A549 (cell line): ENCODE results near the gene IPMK. TPM values are rescaled to one million over a fixed set of nuclear protein-coding genes. Genes with fewer than 3 reads are reported as not detected.
A peak's percentile ranks its signal among the peaks of the same experiment; 100 is the strongest.

ENCODE experiments used
- ATAC-seq, 2 experiments: fragments of 200-7000 bp in 1 of 2; fragments of >200 bp in 1 of 2; cut with Nextera tagmentation in 1 of 2; cut with Tn5 transposase in 1 of 2; 3 replicates each; pipeline versions ENCODE4 v1.8.0 to v1.9.1; 2018 to 2020; ENCODE audit warnings: mild to moderate bottlenecking in 1 of 2, moderate library complexity in 1 of 2
- CTCF ChIA-PET: fragments of 300-600 bp; sonication (Branson Sonifier 250); formaldehyde crosslinking; extraction: SDS; loops from one replicate; lab custom pipeline; 2021; ENCODE audit warnings: antibody characterized with exemption, inconsistent platforms; lab: Yijun Ruan, JAX
- POLR2A ChIA-PET: fragments of 350-600 bp; formaldehyde crosslinking; extraction: SDS; loops from one replicate; lab custom pipeline; 2021; ENCODE audit warnings: antibody characterized with exemption, inconsistent platforms; lab: Yijun Ruan, JAX
- DNase-seq, 2 experiments: peaks; one replicate each; pipeline versions ENCODE4 v3.0.0 to v3.0.0-alpha.2; 2011 to 2016; ENCODE audit warnings: low read depth in 1 of 2, low spot score in 1 of 2
- FAIRE-seq: peaks from 2 replicates; lab custom pipeline; 2011; peaks lifted over from hg19 to GRCh38; lab: Jason Lieb, UNC
- H3K27ac ChIP-seq, 2 experiments: fragments of >200 bp; sonication (Bioruptor Twin); formaldehyde crosslinking; 3 replicates each; pipeline ENCODE4 v1.5.1; 2016 to 2017
- H3K4me1 ChIP-seq: fragments of >200 bp; sonication (Bioruptor Twin); formaldehyde crosslinking; 3 replicates; pipeline ENCODE4 v1.6.1; 2016
- H3K4me2 ChIP-seq: fragments of >200 bp; sonication (Bioruptor Twin); formaldehyde crosslinking; 3 replicates; pipeline ENCODE4 v1.6.1; 2016
- H3K4me3 ChIP-seq: fragments of >200 bp; sonication (Bioruptor Twin); formaldehyde crosslinking; 3 replicates; pipeline ENCODE4 v1.5.1; 2016
- H3K9me3 ChIP-seq: fragments of >200 bp; sonication (Bioruptor Twin); formaldehyde crosslinking; 3 replicates; pipeline ENCODE4 v1.6.1; 2016
- BCL3 ChIP-seq: fragments of >200 bp; sonication (Bioruptor Twin); formaldehyde crosslinking; IDR thresholded peaks from 3 replicates; pipeline ENCODE4 v1.6.1; 2016
- CHD2 ChIP-seq: fragments of 150-350 bp; IDR thresholded peaks from 2 replicates; pipeline ENCODE4 v1.6.1; 2014; ENCODE audit warnings: low read length; ENCODE audit not compliant: partially characterized antibody
- CHD4 ChIP-seq: fragments of 200-600 bp; sonication (generic); IDR thresholded peaks from 2 replicates; pipeline ENCODE4 v1.6.1; 2016; ENCODE audit warnings: antibody characterized with exemption, mild to moderate bottlenecking, borderline replicate concordance
- E2F6 ChIP-seq: IDR thresholded peaks from 2 replicates; pipeline ENCODE4 v1.6.1; 2012; ENCODE audit warnings: low read depth, borderline replicate concordance
- EHMT2 ChIP-seq: fragments of 200-600 bp; sonication (generic); IDR thresholded peaks from 2 replicates; pipeline ENCODE4 v1.6.1; 2016; ENCODE audit warnings: antibody characterized with exemption, low read depth, mild to moderate bottlenecking, moderate library complexity
- EP300 ChIP-seq, 2 experiments: fragments of >200 bp; sonication (Bioruptor Twin); formaldehyde crosslinking; IDR thresholded peaks; 2 replicates in 1 of 2; 3 replicates in 1 of 2; pipeline ENCODE4 v1.6.1; 2016 to 2017
- ESRRA ChIP-seq: fragments of 150-350 bp; IDR thresholded peaks from 2 replicates; pipeline ENCODE4 v1.6.1; 2014; ENCODE audit warnings: mild to moderate bottlenecking, low read length, borderline replicate concordance
- FOSL2 ChIP-seq, 2 experiments: fragments of 450-650 bp in 1 of 2; fragments of >200 bp in 1 of 2; sonication (Bioruptor Twin) in 1 of 2; formaldehyde crosslinking; IDR thresholded peaks; 2 replicates each; pipeline versions ENCODE4 v1.5.0 to v1.6.1; 2016 to 2020; ENCODE audit warnings: mild to moderate bottlenecking in 1 of 2, moderate library complexity in 1 of 2
- FOXS1 ChIP-seq: fragments of 250-450 bp; sonication (Bioruptor Pico); IDR thresholded peaks from 2 replicates; pipeline ENCODE4 v1.5.0; 2020; ENCODE audit warnings: mild to moderate bottlenecking, moderate library complexity
- HEYL ChIP-seq: fragments of 250-450 bp; sonication (Bioruptor Pico); IDR thresholded peaks from 2 replicates; pipeline ENCODE4 v1.8.0; 2021; ENCODE audit warnings: mild to moderate bottlenecking, moderate library complexity
- JUN ChIP-seq, 2 experiments: fragments of >200 bp; sonication (Bioruptor Twin); formaldehyde crosslinking; IDR thresholded peaks; 2 replicates in 1 of 2; 3 replicates in 1 of 2; pipeline ENCODE4 v1.6.1; 2016 to 2017
- KDM1A ChIP-seq: fragments of 200-600 bp; sonication (generic); IDR thresholded peaks from 2 replicates; pipeline ENCODE4 v1.6.1; 2016; ENCODE audit warnings: low read depth, mild to moderate bottlenecking
- KDM5A ChIP-seq: fragments of 200-600 bp; sonication (generic); IDR thresholded peaks from 2 replicates; pipeline ENCODE4 v1.6.1; 2016; ENCODE audit warnings: antibody characterized with exemption, mild to moderate bottlenecking
- NFE2L2 ChIP-seq: fragments of 150-350 bp; conservative IDR thresholded peaks from 2 replicates; pipeline ENCODE4 v1.6.1; 2014; ENCODE audit warnings: low read length
- NPAS2 ChIP-seq: fragments of 250-450 bp; sonication (Bioruptor Pico); IDR thresholded peaks from 2 replicates; pipeline ENCODE4 v1.8.0; 2022; ENCODE audit warnings: mild to moderate bottlenecking, moderate library complexity, borderline replicate concordance
- POLR2A ChIP-seq: IDR thresholded peaks from 2 replicates; pipeline ENCODE4 v1.6.1; 2012; ENCODE audit warnings: mild to moderate bottlenecking, low read length
- RNF2 ChIP-seq: fragments of 200-600 bp; sonication (generic); IDR thresholded peaks from 2 replicates; pipeline ENCODE4 v1.6.1; 2016; ENCODE audit warnings: low read depth, mild to moderate bottlenecking, antibody characterized with exemption, moderate library complexity, borderline replicate concordance
- SMC3 ChIP-seq: fragments of >200 bp; sonication (Bioruptor Twin); formaldehyde crosslinking; IDR thresholded peaks from 3 replicates; pipeline ENCODE4 v1.6.1; 2018; ENCODE audit warnings: inconsistent platforms
- TFCP2L1 ChIP-seq: fragments of 250-450 bp; sonication (Bioruptor Pico); IDR thresholded peaks from 2 replicates; pipeline ENCODE4 v1.5.0; 2021; ENCODE audit warnings: mild to moderate bottlenecking
- TP53 ChIP-seq: fragments of 250-450 bp; sonication (Bioruptor Pico); IDR thresholded peaks from 2 replicates; pipeline ENCODE4 v1.5.0; 2021; ENCODE audit warnings: mild to moderate bottlenecking, moderate library complexity
- ZNF302 ChIP-seq: fragments of 250-450 bp; sonication (Bioruptor Pico); IDR thresholded peaks from 2 replicates; pipeline ENCODE4 v1.9.0; 2021; ENCODE audit warnings: inconsistent platforms, mild to moderate bottlenecking, moderate library complexity
- ZSCAN20 ChIP-seq: fragments of 250-450 bp; sonication (Bioruptor Pico); IDR thresholded peaks from 2 replicates; pipeline ENCODE4 v1.8.0; 2022; ENCODE audit warnings: mild to moderate bottlenecking, moderate library complexity
- polyA plus RNA-seq, 4 experiments: library from polyadenylated mRNA; depleted of rRNA in 3 of 4; stranded (reverse); fragments of >200 nt; fragmentation: RNase III in 1 of 4; extraction: RNeasy Plus Mini Kit Qiagen cat#74134 plus additional on column Dnase treatment in 1 of 4; gene quantifications; 2 replicates in 3 of 4; 3 replicates in 1 of 4; pipeline ENCODE4 v1.2.3, GENCODE V29; 2011 to 2017
- TF ChIP-seq, protein P1 (sequence below): fragments of 450-650 bp; IDR thresholded peaks from 2 replicates; pipeline ENCODE4 v1.6.1; 2014; ENCODE audit warnings: antibody characterized with exemption
- TF ChIP-seq, protein P2 (sequence below): fragments of 200-600 bp; sonication (generic); IDR thresholded peaks from 2 replicates; pipeline ENCODE4 v1.6.1; 2016; ENCODE audit warnings: antibody characterized with exemption, mild to moderate bottlenecking, moderate library complexity

The IPMK gene
- polyA plus RNA-seq, 2 of the 4 experiments (the other 2 are of a cell fraction), result 2.9 to 5.6 TPM

- TF ChIP-seq ZNF302 (no peak), EP300 (IDR thresholded peaks at IDR 0.05) (no peak), KDM5A (no peak), RNF2 (peak; percentile 55; the same call in 1 of the 2 replicates), SMC3 (no peak), FOSL2 (IDR thresholded peaks at IDR 0.05) (no peak), FOSL2 (CRISPR knock-in tag; IDR thresholded peaks at IDR 0.05) (no peak), KDM1A (no peak), CHD2 (no peak), HEYL (CRISPR knock-in tag) (no peak), BCL3 (0 out of 3 replicates have a peak, but pooled peaks have one; percentile 35), POLR2A (peak; percentile 40), EHMT2 (no peak), JUN (IDR thresholded peaks at IDR 0.05) (peak; percentile 37 to 57; a peak in 2 of 5 replicates), TFCP2L1 (CRISPR knock-in tag) (no peak; the same call in 1 of the 2 replicates)
- TF ChIP-seq, protein P1, sequence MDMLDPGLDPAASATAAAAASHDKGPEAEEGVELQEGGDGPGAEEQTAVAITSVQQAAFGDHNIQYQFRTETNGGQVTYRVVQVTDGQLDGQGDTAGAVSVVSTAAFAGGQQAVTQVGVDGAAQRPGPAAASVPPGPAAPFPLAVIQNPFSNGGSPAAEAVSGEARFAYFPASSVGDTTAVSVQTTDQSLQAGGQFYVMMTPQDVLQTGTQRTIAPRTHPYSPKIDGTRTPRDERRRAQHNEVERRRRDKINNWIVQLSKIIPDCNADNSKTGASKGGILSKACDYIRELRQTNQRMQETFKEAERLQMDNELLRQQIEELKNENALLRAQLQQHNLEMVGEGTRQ, result no peak
These were observed at the start of gene IPMK (continued) for GRCh38 chr10:58267713-58268453.

DNA sequence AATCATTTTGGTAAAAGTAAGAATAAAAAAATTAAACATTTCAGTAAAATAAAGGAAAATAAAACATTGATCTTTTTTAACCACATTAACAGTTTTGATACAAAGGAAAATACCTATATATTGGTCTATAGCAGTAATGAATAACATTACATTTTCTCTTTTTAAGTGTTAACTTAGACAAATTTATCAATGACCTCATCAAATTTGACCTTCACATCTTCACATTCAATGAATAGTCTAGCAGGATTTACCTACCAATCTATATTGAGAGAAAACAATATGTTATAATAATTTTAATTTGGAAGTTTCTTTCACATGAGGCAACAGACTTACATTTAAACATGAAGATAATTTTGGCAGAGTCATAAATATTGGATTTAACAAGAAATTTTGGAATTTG lies 49.2 kb upstream of the IPMK start:
- no peak for TF ChIP-seq FOXS1
- TF ChIP-seq NFE2L2, result no peak
- no peak for TF ChIP-seq BCL3
- TF ChIP-seq ZSCAN20 (CRISPR knock-in tag), result no peak
- TF ChIP-seq CHD4, result no peak
- FAIRE-seq (no peak), DNase-seq (no peak), ATAC-seq (no peak)
- ChIA-PET CTCF (interaction anchor here (1.6 to 2.2 kb wide), 2 partner anchors 17 to 21 kb away, joined by 3 to 7 read pairs; no protein-coding TSS in a partner anchor), POLR2A (no interaction called here)
- Histone ChIP-seq H3K4me2 (no peak overlapping the region), H3K9me3 (no peaks in the 10 kb centered on the region), H3K4me3 (no peak overlapping the region), H3K4me1 (no peaks in the 10 kb centered on the region), H3K27ac (no peak overlapping the region)

DNA sequence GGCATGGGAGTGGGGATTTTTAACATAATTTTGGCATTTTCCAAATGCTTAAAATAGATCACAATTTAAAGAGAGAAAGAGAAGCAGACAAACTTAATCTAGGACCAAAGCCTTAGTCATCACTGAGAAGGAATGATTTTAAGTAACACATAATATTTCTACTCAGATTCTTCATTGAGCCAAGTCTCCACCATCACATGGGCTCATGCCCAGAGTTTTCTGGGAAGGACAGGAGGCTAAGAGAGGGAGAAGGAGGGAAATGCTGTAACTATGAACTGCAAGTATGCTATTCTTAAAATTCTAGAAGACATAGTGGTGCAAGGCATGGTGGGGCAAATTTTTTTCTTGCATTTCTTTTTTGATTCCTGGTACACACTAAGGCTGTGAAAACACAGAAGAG lies 43.3 kb upstream of the IPMK start:
- no peak for DNase-seq
- no peak overlapping the region for H3K27ac ChIP-seq
- ChIA-PET POLR2A (no interaction called here), CTCF (interaction anchor here (1.0 to 5.9 kb wide), 3 partner anchors 11 to 20 kb away, joined by 3 to 29 read pairs (median 5); no protein-coding TSS in a partner anchor)
- FAIRE-seq, result no peak
- H3K4me3 ChIP-seq, result no peak overlapping the region
- no peaks in the 10 kb centered on the region for H3K9me3 ChIP-seq
- ATAC-seq, result no peak
- no peaks in the 10 kb centered on the region for H3K4me1 ChIP-seq
- no peak overlapping the region for H3K4me2 ChIP-seq
- TF ChIP-seq NPAS2 (CRISPR knock-in tag), result no peak
- TF ChIP-seq EHMT2, result no peak
- no peak for TF ChIP-seq ZSCAN20 (CRISPR knock-in tag)
- TF ChIP-seq ESRRA, result no peak
- no peak for TF ChIP-seq TP53
- no peak for TF ChIP-seq FOSL2 (IDR thresholded peaks at IDR 0.05)
- TF ChIP-seq FOSL2 (CRISPR knock-in tag; IDR thresholded peaks at IDR 0.05), result no peak
- no peak for TF ChIP-seq E2F6
- no peak for TF ChIP-seq CHD2
- TF ChIP-seq, protein P2, sequence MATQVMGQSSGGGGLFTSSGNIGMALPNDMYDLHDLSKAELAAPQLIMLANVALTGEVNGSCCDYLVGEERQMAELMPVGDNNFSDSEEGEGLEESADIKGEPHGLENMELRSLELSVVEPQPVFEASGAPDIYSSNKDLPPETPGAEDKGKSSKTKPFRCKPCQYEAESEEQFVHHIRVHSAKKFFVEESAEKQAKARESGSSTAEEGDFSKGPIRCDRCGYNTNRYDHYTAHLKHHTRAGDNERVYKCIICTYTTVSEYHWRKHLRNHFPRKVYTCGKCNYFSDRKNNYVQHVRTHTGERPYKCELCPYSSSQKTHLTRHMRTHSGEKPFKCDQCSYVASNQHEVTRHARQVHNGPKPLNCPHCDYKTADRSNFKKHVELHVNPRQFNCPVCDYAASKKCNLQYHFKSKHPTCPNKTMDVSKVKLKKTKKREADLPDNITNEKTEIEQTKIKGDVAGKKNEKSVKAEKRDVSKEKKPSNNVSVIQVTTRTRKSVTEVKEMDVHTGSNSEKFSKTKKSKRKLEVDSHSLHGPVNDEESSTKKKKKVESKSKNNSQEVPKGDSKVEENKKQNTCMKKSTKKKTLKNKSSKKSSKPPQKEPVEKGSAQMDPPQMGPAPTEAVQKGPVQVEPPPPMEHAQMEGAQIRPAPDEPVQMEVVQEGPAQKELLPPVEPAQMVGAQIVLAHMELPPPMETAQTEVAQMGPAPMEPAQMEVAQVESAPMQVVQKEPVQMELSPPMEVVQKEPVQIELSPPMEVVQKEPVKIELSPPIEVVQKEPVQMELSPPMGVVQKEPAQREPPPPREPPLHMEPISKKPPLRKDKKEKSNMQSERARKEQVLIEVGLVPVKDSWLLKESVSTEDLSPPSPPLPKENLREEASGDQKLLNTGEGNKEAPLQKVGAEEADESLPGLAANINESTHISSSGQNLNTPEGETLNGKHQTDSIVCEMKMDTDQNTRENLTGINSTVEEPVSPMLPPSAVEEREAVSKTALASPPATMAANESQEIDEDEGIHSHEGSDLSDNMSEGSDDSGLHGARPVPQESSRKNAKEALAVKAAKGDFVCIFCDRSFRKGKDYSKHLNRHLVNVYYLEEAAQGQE, result no peak
- no peak for TF ChIP-seq BCL3
